HL-60 (cell line): Measurements from ENCODE around the gene PIK3R2.

ENCODE experiments used
- DNase-seq, 2 experiments: peaks; one replicate each; pipeline ENCODE4 v3.0.0-alpha.2; 2010 to 2020; ENCODE audit warnings: low read depth in 1 of 2, low spot score in 1 of 2
- H3K27ac ChIP-seq: fragments of 250-450 bp; sonication (Bioruptor Pico); replicated peaks from 2 replicates; pipeline ENCODE4 v1.5.1; 2020; ENCODE audit warnings: mild to moderate bottlenecking, moderate library complexity
- H3K27me3 ChIP-seq: fragments of 250-450 bp; sonication (Bioruptor Pico); 2 replicates; pipeline ENCODE4 v1.5.1; 2021; ENCODE audit warnings: mild to moderate bottlenecking, moderate library complexity; ENCODE audit not compliant: insufficient read depth, poor library complexity, severe bottlenecking
- H3K4me3 ChIP-seq: replicated peaks from 2 replicates; pipeline ENCODE4 v1.5.1; 2011; ENCODE audit warnings: mild to moderate bottlenecking, control low read depth, low read length; ENCODE audit not compliant: insufficient read depth
- CTCF ChIP-seq: IDR thresholded peaks from one replicate; pipeline ENCODE4 v1.5.1; 2011; ENCODE audit warnings: low read length, control low read depth, inconsistent platforms; ENCODE audit not compliant: insufficient read depth
- GABPA ChIP-seq: IDR thresholded peaks from 2 replicates; pipeline ENCODE4 v1.6.1; 2012; ENCODE audit warnings: low read depth
- POLR2AphosphoS5 ChIP-seq: IDR thresholded peaks from 2 replicates; pipeline ENCODE4 v1.6.1; 2012; ENCODE audit warnings: low read depth
- REST ChIP-seq: IDR thresholded peaks from 2 replicates; pipeline ENCODE4 v1.6.1; 2012; ENCODE audit warnings: low read depth; ENCODE audit not compliant: insufficient replicate concordance
- SPI1 ChIP-seq: IDR thresholded peaks from 2 replicates; pipeline ENCODE4 v1.6.1; 2012; ENCODE audit warnings: low read depth, mild to moderate bottlenecking, borderline replicate concordance

Gene PIK3R2

GRCh38 chr19:18122424-18122823 is 30.5 kb upstream of the PIK3R2 start:
- Histone ChIP-seq H3K27me3 (no peaks in the 10 kb centered on the region), H3K27ac (peak overlapping the region; percentile 51), H3K4me3 (peak overlapping the region; percentile 34)
- TF ChIP-seq GABPA, result no peak
- no peak for TF ChIP-seq POLR2AphosphoS5
- no peak for TF ChIP-seq SPI1
- no peak for TF ChIP-seq REST
- TF ChIP-seq CTCF, result no peak
- peak in 1 of 2 experiments; percentile 45 for DNase-seq

- Histone ChIP-seq H3K27me3 (no peaks in the 10 kb centered on the region), H3K27ac (peak overlapping the region; percentile 51), H3K4me3 (peak overlapping the region; percentile 34)
- peak; percentile 50; the same call in 1 of the 2 replicates for TF ChIP-seq GABPA
- no peak for TF ChIP-seq POLR2AphosphoS5
- TF ChIP-seq REST, result no peak
- peak; percentile 64; the same call in 1 of the 2 replicates for TF ChIP-seq SPI1
- TF ChIP-seq CTCF, result no peak
- peak; percentile 57 to 58 for DNase-seq
Observed at GRCh38 chr19:18122860-18123795, 29.8 kb upstream of the PIK3R2 start.

GRCh38 chr19:18123819-18124218 is 29.1 kb upstream of the PIK3R2 start:
- Histone ChIP-seq H3K4me3 (no peak overlapping the region), H3K27me3 (no peaks in the 10 kb centered on the region), H3K27ac (no peak overlapping the region)
- no peak for TF ChIP-seq POLR2AphosphoS5
- no peak for TF ChIP-seq CTCF
- TF ChIP-seq GABPA, result no peak
- no peak for DNase-seq
